ENCODE results near the gene KRT33B.
A peak's percentile ranks its signal among the peaks of the same experiment; 100 is the strongest.

KRT33B gene

DNA sequence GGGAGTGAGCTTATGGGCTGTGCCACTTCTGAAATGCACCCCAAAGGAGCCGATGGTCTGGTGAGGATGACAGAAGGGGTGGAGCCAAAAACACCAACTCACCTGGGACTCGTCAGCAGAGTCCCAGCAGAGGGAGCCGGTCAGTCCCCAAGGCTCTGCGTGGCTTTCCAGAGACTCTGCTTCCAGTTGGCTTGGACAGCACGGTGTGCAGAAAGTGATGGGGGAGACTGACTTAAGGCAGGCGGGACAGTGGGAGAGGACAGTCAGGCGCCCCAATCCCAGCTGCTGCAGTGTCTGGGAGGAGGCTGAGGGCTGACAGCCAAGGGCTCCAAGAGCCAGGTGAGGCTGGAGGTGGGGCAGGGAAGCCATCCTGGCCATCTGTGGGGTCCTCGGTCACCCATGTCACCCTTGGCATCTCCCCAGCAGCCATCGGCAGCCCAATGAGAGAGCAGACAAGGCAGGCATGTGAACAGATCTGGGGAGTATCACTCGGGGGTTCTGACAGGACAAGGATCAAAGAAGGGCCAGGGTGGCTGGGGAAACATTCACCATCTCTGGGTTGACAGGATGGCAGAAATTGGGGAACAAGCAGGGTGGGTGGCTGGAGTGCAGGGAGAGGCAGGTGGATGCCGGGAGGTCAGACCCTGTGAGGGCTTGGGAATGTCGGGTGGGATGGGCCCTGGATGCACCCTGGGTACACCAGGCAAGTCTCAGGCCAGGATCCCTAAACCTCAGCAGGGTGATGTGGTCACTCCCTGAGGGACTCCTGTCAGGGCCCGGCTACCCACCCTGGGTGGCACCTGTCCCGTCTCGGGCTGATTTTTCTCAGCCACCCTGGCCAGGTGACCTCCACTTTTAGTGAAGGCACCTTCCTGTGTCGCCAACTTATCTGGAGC is 45.2 kb downstream of the KRT33B start:
- no peak for DNase-seq (ENCODE audit: low read depth)

DNA sequence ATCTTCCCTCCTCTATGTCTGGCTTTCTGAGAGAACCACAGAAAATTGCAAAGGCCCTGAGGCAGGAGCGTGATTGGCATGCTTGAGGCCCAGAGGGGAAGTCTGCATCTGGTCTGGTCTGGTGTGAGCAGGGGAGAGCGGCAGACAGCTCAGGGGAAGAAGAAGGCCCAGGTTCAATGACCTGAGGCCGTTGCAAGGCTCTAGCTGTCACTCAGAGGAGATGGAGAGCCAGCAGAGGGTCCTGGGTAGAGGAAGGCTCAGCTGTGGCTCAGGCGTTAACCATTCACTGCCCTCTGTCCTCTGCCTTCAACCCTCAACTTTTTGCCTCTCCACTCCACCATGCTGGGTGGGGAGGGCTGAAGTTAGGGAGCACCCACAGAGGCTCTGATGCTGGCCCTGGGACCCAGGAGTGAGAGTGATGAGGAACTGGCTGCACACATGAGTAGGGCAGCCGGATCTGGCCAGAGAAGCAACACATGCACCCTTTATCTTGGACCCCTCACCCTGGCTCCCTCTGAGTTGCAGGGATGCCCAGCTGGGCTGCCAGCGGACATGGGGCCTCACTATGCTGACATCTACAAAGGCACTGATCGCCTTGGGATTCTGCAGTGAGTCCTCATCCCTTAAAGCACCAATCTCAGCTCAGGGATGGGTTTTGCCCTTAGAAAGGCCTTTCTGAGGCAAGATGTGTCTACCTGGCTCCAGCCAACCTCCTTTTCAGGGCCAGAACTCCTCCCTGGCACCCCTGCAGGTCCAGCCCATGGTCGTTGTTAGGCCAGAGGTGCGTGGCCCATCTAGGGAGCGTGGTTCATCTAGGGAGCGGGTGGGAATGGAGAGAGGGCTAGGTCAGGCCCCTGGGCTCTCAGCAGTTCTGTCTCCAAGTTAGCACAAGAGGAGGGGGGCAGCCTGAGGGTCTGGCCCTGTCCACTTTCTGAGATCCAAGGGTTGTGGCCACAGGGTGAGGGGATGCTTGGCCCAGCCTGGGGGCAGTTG is 46.4 kb downstream of the KRT33B start:
- no peak for DNase-seq (ENCODE audit: low read depth)

DNA sequence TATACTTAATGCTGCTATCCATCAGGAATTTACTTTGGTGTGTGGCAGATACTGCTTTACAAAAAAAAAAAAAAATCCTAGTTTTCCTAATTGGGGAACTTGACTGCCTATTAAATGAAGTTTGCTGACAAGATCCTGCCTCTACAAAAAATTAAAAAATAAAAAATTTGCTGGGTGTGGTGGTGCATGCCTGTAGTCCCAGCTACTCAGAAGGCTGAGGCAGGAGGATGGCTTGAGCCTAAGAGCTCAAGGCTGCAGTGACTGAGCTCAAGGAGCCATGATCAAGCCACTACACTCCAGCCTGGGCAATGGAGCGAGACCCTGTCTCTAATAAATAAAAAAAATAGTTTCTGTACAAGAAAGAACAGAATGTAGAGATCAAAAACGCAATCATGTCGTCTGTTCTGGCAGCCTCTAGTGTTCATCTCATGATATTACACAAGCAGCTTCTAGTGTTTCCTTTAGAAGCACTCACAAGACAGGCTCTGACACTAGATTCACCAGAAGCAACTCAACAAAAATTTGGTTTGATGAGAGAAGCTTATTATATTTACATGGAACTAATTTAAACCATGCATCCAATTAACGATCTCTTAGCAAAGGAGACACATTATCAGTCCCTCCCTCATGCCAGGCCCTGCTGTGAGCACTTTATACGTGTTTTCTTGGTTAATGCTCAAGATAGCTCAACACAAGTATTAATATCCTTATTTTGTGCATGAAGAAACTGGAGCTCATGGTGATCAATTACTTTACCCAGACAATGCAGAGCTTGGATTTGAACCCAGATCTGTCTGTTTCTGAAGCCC is 47.3 kb downstream of the KRT33B start:
- DNase-seq (ENCODE audit: low read depth), result peak; percentile 71

DNA sequence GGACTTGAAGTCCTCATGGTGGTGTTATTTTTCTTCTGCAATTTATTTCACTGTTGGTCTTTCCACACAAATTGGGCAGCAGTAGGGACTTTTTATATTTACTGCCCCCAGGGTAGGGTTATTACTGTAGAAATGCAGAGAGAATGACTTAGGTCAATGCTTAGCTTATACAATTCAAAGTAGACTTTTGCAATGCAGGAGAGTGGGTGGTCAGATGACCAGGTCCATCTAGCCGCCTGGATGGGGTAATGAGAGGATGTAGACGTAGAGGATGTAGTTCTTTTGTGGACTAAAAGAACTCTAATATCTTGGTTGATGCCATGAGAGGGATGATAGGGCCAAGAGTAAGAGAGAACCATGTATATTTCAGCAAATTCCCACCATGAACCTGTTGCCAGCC is 51.4 kb downstream of the KRT33B start:
- no peak for DNase-seq (ENCODE audit: low read depth)

DNA sequence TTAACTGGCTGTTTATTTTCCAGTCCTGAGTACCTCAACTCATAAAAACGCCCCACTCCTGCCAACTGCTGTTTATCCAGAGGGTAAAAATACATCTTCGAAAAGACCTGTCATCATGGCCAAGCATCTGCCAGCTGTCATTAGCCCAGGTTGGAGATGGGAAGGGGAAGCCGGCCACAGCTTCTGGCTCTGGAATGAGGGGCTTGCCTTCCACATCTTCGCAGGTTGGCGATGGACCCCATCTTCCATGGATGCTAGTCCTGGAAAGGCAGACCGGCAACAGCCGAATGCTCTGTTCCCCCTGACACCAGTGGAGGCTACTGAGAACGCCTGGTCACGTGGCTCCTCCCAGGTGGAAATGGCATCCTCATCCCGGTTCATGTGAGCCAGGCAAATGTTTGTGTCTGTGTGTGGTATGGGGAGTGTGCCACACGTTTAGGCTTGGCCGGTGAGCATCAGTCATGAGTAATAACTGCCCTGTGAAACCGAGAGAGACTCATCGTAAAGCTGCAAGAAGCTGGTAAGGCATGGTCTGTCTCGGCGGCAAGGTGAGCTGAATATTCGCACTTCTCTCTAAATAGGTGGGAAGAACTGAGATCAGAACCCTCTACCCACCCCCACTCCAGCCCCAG is 53.7 kb downstream of the KRT33B start:
- no peak for DNase-seq (ENCODE audit: low read depth)

DNA sequence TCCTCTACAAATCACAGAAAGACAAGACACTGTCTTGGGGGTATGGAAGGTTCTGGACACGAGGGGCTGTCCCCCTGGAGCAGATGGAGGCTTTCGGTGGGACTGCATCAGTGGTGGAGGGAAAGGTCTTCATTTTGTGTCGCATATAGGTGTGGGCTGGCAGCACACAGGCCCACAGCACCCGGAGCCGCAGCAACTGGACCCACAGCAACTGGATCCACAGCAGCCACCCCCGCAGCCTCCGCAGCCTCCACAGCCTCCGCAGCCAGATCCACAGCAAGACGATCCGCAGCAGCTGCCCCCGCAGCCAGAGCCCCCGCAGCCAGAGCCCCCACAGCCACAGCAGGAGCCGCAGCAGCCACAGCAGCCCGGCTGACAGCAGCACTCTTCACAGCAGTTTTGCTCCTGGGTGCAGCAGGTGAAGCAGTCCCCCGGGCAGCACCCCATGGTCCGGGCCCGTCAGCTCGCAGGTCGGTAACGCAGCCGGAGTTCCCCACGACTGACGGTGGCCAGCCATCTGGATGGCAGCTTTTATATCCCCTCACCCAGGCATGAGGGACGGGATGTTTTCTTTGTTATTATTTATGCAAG is 54.3 kb downstream of the KRT33B start, which contains the start of gene KRTAP17-1:
Gene KRTAP17-1 (minus strand): TSS at position 507 of the 591 bp plus-strand sequence. CDS start 60 bp downstream, at position 447.
- no peak for DNase-seq (ENCODE audit: low read depth)

All from fibroblast of gingiva (primary cell).